IPS-20b (cell line): ENCODE results near the gene CASP10.

ENCODE experiments used
- H3K27ac ChIP-seq: one replicate; pipeline ENCODE4 v1.5.1; 2013; ENCODE audit warnings: low read length
- H3K27me3 ChIP-seq: 2 replicates; pipeline ENCODE4 v1.6.1; 2013; ENCODE audit warnings: mild to moderate bottlenecking, low read length, inconsistent platforms; ENCODE audit not compliant: insufficient read depth
- H3K36me3 ChIP-seq: 2 replicates; pipeline ENCODE4 v1.6.1; 2013; ENCODE audit warnings: low read depth, mild to moderate bottlenecking, inconsistent platforms, low read length, moderate library complexity; ENCODE audit not compliant: insufficient read depth
- H3K4me1 ChIP-seq: 2 replicates; pipeline ENCODE4 v1.6.1; 2013; ENCODE audit warnings: mild to moderate bottlenecking, control low read depth, inconsistent platforms, low read length, moderate library complexity; ENCODE audit not compliant: insufficient read depth
- H3K4me3 ChIP-seq: 2 replicates; pipeline ENCODE4 v1.5.1; 2013; ENCODE audit warnings: mild to moderate bottlenecking, low read length, inconsistent platforms
- H3K9ac ChIP-seq: 2 replicates; pipeline ENCODE4 v1.6.1; 2013; ENCODE audit warnings: low read depth, mild to moderate bottlenecking, inconsistent platforms, low read length, moderate library complexity
- H3K9me3 ChIP-seq: 2 replicates; pipeline ENCODE4 v1.6.1; 2013; ENCODE audit warnings: mild to moderate bottlenecking, low read depth, low read length, inconsistent platforms; ENCODE audit not compliant: insufficient read depth

Gene CASP10

GRCh38 chr2:201257956-201258665 is 75.2 kb downstream of the CASP10 start:
- Histone ChIP-seq H3K9me3 (no peaks in the 10 kb centered on the region), H3K36me3 (no peaks in the 10 kb centered on the region), H3K27me3 (no peaks in the 10 kb centered on the region), H3K27ac (peak overlapping the region; percentile 25), H3K4me3 (peak overlapping the region; percentile 50; the same call in 1 of the 2 replicates), H3K4me1 (peaks cover 25% of the 10 kb centered on the region), H3K9ac (peak overlapping the region; percentile 49)

GRCh38 chr2:201258666-201259615 is 76.0 kb downstream of the CASP10 start:
- H3K9ac ChIP-seq, result peak overlapping the region; percentile 49
- H3K4me3 ChIP-seq, result peak overlapping the region; percentile 50; the same call in 1 of the 2 replicates
- H3K36me3 ChIP-seq, result no peaks in the 10 kb centered on the region
- H3K27me3 ChIP-seq, result no peaks in the 10 kb centered on the region
- peaks cover 25% of the 10 kb centered on the region for H3K4me1 ChIP-seq
- no peak overlapping the region for H3K27ac ChIP-seq
- no peaks in the 10 kb centered on the region for H3K9me3 ChIP-seq

- H3K27ac ChIP-seq, result no peak within 1 kb of the TSS
- no peaks in the 10 kb centered on the region for H3K9me3 ChIP-seq
- H3K27me3 ChIP-seq, result no peaks in the 10 kb centered on the region
- no peaks in the 10 kb centered on the region for H3K36me3 ChIP-seq
- H3K4me1 ChIP-seq, result peaks cover 18% of the 10 kb centered on the region
- H3K9ac ChIP-seq, result no peak within 1 kb of the TSS
- H3K4me3 ChIP-seq, result no peak within 1 kb of the TSS
These were observed 77.4 kb downstream of the CASP10 start, which contains the start of gene CASP8 for GRCh38 chr2:201260302-201260800. Gene CASP8, plus strand, starts transcription at chr2:201260536. Its CDS starts 5,951 bp downstream, at chr2:201266487.

- no peak overlapping the region for H3K9ac ChIP-seq
- no peaks in the 10 kb centered on the region for H3K27me3 ChIP-seq
- H3K4me1 ChIP-seq, result peaks cover 18% of the 10 kb centered on the region
- no peaks in the 10 kb centered on the region for H3K36me3 ChIP-seq
- no peak overlapping the region for H3K27ac ChIP-seq
- no peak overlapping the region for H3K4me3 ChIP-seq
- no peaks in the 10 kb centered on the region for H3K9me3 ChIP-seq
These were observed 78.5 kb downstream of the CASP10 start for GRCh38 chr2:201261471-201261870.

- no peak overlapping the region for H3K27ac ChIP-seq
- H3K4me1 ChIP-seq, result peaks cover 18% of the 10 kb centered on the region
- no peaks in the 10 kb centered on the region for H3K9me3 ChIP-seq
- no peak overlapping the region for H3K9ac ChIP-seq
- H3K27me3 ChIP-seq, result no peaks in the 10 kb centered on the region
- no peaks in the 10 kb centered on the region for H3K36me3 ChIP-seq
- H3K4me3 ChIP-seq, result no peak overlapping the region
These were observed 79.0 kb downstream of the CASP10 start for GRCh38 chr2:201261906-201262305.

- Histone ChIP-seq H3K27ac (no peak overlapping the region), H3K4me1 (peaks cover 15% of the 10 kb centered on the region), H3K9ac (no peak overlapping the region), H3K9me3 (no peaks in the 10 kb centered on the region), H3K27me3 (no peaks in the 10 kb centered on the region), H3K4me3 (no peak overlapping the region), H3K36me3 (no peaks in the 10 kb centered on the region)
These were observed 79.8 kb downstream of the CASP10 start for GRCh38 chr2:201262718-201263117.

- Histone ChIP-seq H3K9ac (no peak overlapping the region), H3K27me3 (no peaks in the 10 kb centered on the region)
These were observed 80.8 kb downstream of the CASP10 start for GRCh38 chr2:201263779-201264178.

GRCh38 chr2:201264472-201265173 is 81.7 kb downstream of the CASP10 start:
- Histone ChIP-seq H3K4me3 (no peak overlapping the region), H3K36me3 (no peaks in the 10 kb centered on the region), H3K27ac (no peak overlapping the region), H3K4me1 (no peaks in the 10 kb centered on the region), H3K27me3 (no peaks in the 10 kb centered on the region), H3K9ac (no peak overlapping the region), H3K9me3 (no peaks in the 10 kb centered on the region)

More at GRCh38 chr2:201263779-201264178, 80.8 kb downstream of the CASP10 start:
- no peaks in the 10 kb centered on the region for H3K36me3 ChIP-seq
- H3K27ac ChIP-seq, result no peak overlapping the region
- H3K4me3 ChIP-seq, result no peak overlapping the region
- peaks cover 4% of the 10 kb centered on the region for H3K4me1 ChIP-seq
- H3K9me3 ChIP-seq, result no peaks in the 10 kb centered on the region

- Histone ChIP-seq H3K36me3 (no peaks in the 10 kb centered on the region), H3K9me3 (no peaks in the 10 kb centered on the region), H3K27me3 (no peaks in the 10 kb centered on the region), H3K9ac (no peak overlapping the region), H3K27ac (no peak overlapping the region), H3K4me1 (no peaks in the 10 kb centered on the region), H3K4me3 (no peak overlapping the region)
These were observed 83.7 kb downstream of the CASP10 start for GRCh38 chr2:201266629-201267028.

- H3K4me3 ChIP-seq, result no peak overlapping the region
- no peaks in the 10 kb centered on the region for H3K27me3 ChIP-seq
- no peaks in the 10 kb centered on the region for H3K4me1 ChIP-seq
- H3K9me3 ChIP-seq, result no peaks in the 10 kb centered on the region
- H3K27ac ChIP-seq, result no peak overlapping the region
- H3K36me3 ChIP-seq, result no peaks in the 10 kb centered on the region
- H3K9ac ChIP-seq, result no peak overlapping the region
These were observed 84.5 kb downstream of the CASP10 start for GRCh38 chr2:201267278-201268030.

GRCh38 chr2:201269764-201270163 is 86.8 kb downstream of the CASP10 start:
- H3K4me1 ChIP-seq, result no peaks in the 10 kb centered on the region
- no peak overlapping the region for H3K9ac ChIP-seq
- H3K36me3 ChIP-seq, result no peaks in the 10 kb centered on the region
- no peak overlapping the region for H3K4me3 ChIP-seq
- no peaks in the 10 kb centered on the region for H3K9me3 ChIP-seq
- no peaks in the 10 kb centered on the region for H3K27me3 ChIP-seq
- H3K27ac ChIP-seq, result no peak overlapping the region
